Naive thymus-derived CD4-positive, alpha-beta T cell (primary cell): Measurements from ENCODE around the gene FAM168A. TPM values are rescaled to one million over a fixed set of nuclear protein-coding genes. Genes with fewer than 3 reads are reported as not detected.

Experiments
- polyA plus RNA-seq, 2 donors: library from polyadenylated mRNA; unstranded; fragments of 300-500 nt; fragmentation: Illumina TruSeq; gene quantifications; one replicate each; pipeline ENCODE4 v1.2.3, GENCODE V29; 2021
- total RNA-seq, 6 experiments: library from RNA in 5 of 6; stranded (reverse) in 5 of 6; gene quantifications; 1 replicate in 5 of 6; 2 replicates in 1 of 6; pipeline ENCODE4 v1.2.3 and lab custom pipeline; 2021 to 2026

Gene FAM168A
- total and polyA plus RNA-seq, 7 experiments from 2014 or later, result 3.3 to 33.0 (median 23.1) TPM

Other genes starting within 250 kb of the FAM168A start
- gene RELT, start 221.7 kb downstream of the FAM168A start, total RNA-seq, result 100 to 1,000 TPM in 2 of 5 experiments, 10 to 100 TPM in 3; 11.9 to 275 (median 28.4) TPM
- 1 to 10 TPM; 2.0 to 6.4 TPM for gene RELT, start 221.7 kb downstream of the FAM168A start, polyA plus RNA-seq
- gene PLEKHB1, start 48.5 kb upstream of the FAM168A start, total RNA-seq, result 10 to 100 TPM in 4 of 5 experiments, 1 to 10 TPM in 1; 3.2 to 92.9 (median 67.7) TPM
- 100 to 1,000 TPM; 157 to 172 TPM for gene PLEKHB1, start 48.5 kb upstream of the FAM168A start, polyA plus RNA-seq
- 10 to 100 TPM; 54.9 to 94.5 (median 80.0) TPM for gene RAB6A, start 163.0 kb upstream of the FAM168A start, total RNA-seq
- 10 to 100 TPM; 71.6 to 93.6 TPM for gene RAB6A, start 163.0 kb upstream of the FAM168A start, polyA plus RNA-seq
- gene MRPL48, start 189.8 kb upstream of the FAM168A start, total RNA-seq, result 10 to 100 TPM; 20.3 to 50.6 (median 25.5) TPM
- 10 to 100 TPM; 68.6 to 88.7 TPM for gene MRPL48, start 189.8 kb upstream of the FAM168A start, polyA plus RNA-seq